WTC11 (cell line): Measurements from ENCODE around the gene HOXA10. TPM values are rescaled to one million over a fixed set of nuclear protein-coding genes. Genes with fewer than 3 reads are reported as not detected.

Experiments used
- ATAC-seq: fragments of 200-7000 bp; cut with Tn5 transposase; 2 replicates; pipeline ENCODE4 v1.10.0; 2021; ENCODE audit warnings: mild to moderate bottlenecking, moderate library complexity
- CTCF ChIA-PET: fragments of 300-600 bp; sonication (Branson Sonifier 250); formaldehyde crosslinking; loops from one replicate; lab custom pipeline; 2021; ENCODE audit warnings: antibody characterized with exemption; lab: Charles Lee
- POLR2A ChIA-PET: fragments of 350-600 bp; sonication (Branson Sonifier 250); formaldehyde crosslinking; loops from one replicate; lab custom pipeline; 2021; ENCODE audit warnings: antibody characterized with exemption; lab: Charles Lee
- DNase-seq: peaks from one replicate; pipeline ENCODE4 v3.0.0; 2021; ENCODE audit warnings: low spot score
- H3K27ac Mint-ChIP-seq: 2 replicates; pipeline ENCODE4 v1.8.0; 2021; ENCODE audit warnings: mixed read lengths
- H3K27me3 Mint-ChIP-seq: 2 replicates; pipeline ENCODE4 v1.8.0; 2021; ENCODE audit warnings: low read depth, mild to moderate bottlenecking, moderate library complexity, mixed read lengths
- H3K36me3 Mint-ChIP-seq: 2 replicates; pipeline ENCODE4 v1.8.0; 2021; ENCODE audit warnings: mixed read lengths
- H3K4me1 Mint-ChIP-seq: 2 replicates; pipeline ENCODE4 v1.8.0; 2022; ENCODE audit warnings: mixed read lengths
- H3K4me3 Mint-ChIP-seq: 2 replicates; pipeline ENCODE4 v1.8.0; 2021; ENCODE audit warnings: mild to moderate bottlenecking, moderate library complexity, mixed read lengths
- H3K9me3 Mint-ChIP-seq: 2 replicates; pipeline ENCODE4 v1.8.0; 2021; ENCODE audit warnings: mixed read lengths
- AFF4 ChIP-seq: sonication (generic); formaldehyde crosslinking; IDR thresholded peaks from 2 replicates; pipeline ENCODE4 v1.8.1; 2023; ENCODE audit warnings: mild to moderate bottlenecking, missing genetic modification reagents, borderline replicate concordance
- CBFB ChIP-seq: sonication (generic); formaldehyde crosslinking; IDR thresholded peaks from 2 replicates; pipeline ENCODE4 v1.8.1; 2022; ENCODE audit warnings: mild to moderate bottlenecking, low read depth, missing genetic modification reagents
- CDX4 ChIP-seq: fragments of 250-450 bp; sonication (Bioruptor Pico); IDR thresholded peaks from 2 replicates; pipeline ENCODE4 v1.9.0; 2021; ENCODE audit warnings: moderate library complexity, mild to moderate bottlenecking, inconsistent platforms, borderline replicate concordance
- CREB1 ChIP-seq: sonication (generic); formaldehyde crosslinking; IDR thresholded peaks from 2 replicates; pipeline ENCODE4 v1.8.0; 2023; ENCODE audit warnings: mild to moderate bottlenecking, missing genetic modification reagents
- CTCF ChIP-seq: fragments of 200-600 bp; IDR thresholded peaks from 2 replicates; pipeline ENCODE4 v1.8.0; 2022; ENCODE audit warnings: antibody characterized with exemption
- EMX1 ChIP-seq: fragments of 250-450 bp; sonication (Bioruptor Pico); IDR thresholded peaks from 2 replicates; pipeline ENCODE4 v1.8.0; 2021; ENCODE audit warnings: mild to moderate bottlenecking
- ESRRA ChIP-seq: sonication (generic); formaldehyde crosslinking; IDR thresholded peaks from 2 replicates; pipeline ENCODE4 v1.8.1; 2022; ENCODE audit warnings: mild to moderate bottlenecking, missing genetic modification reagents, borderline replicate concordance
- ETV6 ChIP-seq: sonication (generic); formaldehyde crosslinking; IDR thresholded peaks from 2 replicates; pipeline ENCODE4 v1.8.1; 2022; ENCODE audit warnings: mild to moderate bottlenecking, missing genetic modification reagents
- GRHL2 ChIP-seq: fragments of 250-450 bp; sonication (Bioruptor Pico); IDR thresholded peaks from 2 replicates; pipeline ENCODE4 v1.8.0; 2022; ENCODE audit warnings: mild to moderate bottlenecking, moderate library complexity; ENCODE audit not compliant: insufficient replicate concordance, severe bottlenecking
- IRF2 ChIP-seq: sonication (generic); formaldehyde crosslinking; IDR thresholded peaks from 2 replicates; pipeline ENCODE4 v1.8.0; 2022; ENCODE audit warnings: low read depth, missing genetic modification reagents, borderline replicate concordance
- NR1H2 ChIP-seq: sonication (generic); formaldehyde crosslinking; IDR thresholded peaks from 2 replicates; pipeline ENCODE4 v1.9.0; 2021; ENCODE audit warnings: mild to moderate bottlenecking, moderate library complexity, missing genetic modification reagents
- PRRX2 ChIP-seq: fragments of 250-450 bp; sonication (Bioruptor Pico); IDR thresholded peaks from 2 replicates; pipeline ENCODE4 v1.8.0; 2021; ENCODE audit warnings: mild to moderate bottlenecking
- SP1 ChIP-seq: sonication (generic); formaldehyde crosslinking; conservative IDR thresholded peaks from 2 replicates; pipeline ENCODE4 v1.8.1; 2022; ENCODE audit warnings: missing genetic modification reagents
- STAT6 ChIP-seq: sonication (generic); formaldehyde crosslinking; conservative IDR thresholded peaks from 2 replicates; pipeline ENCODE4 v1.8.1; 2023; ENCODE audit warnings: mild to moderate bottlenecking, low read depth, missing genetic modification reagents, moderate library complexity
- TEAD4 ChIP-seq: sonication (generic); formaldehyde crosslinking; IDR thresholded peaks from 2 replicates; pipeline ENCODE4 v1.8.0; 2022; ENCODE audit warnings: mild to moderate bottlenecking, missing genetic modification reagents
- USF2 ChIP-seq: sonication (generic); formaldehyde crosslinking; IDR thresholded peaks from 2 replicates; pipeline ENCODE4 v1.8.1; 2023; ENCODE audit warnings: mild to moderate bottlenecking, missing genetic modification reagents, moderate library complexity
- ZBTB21 ChIP-seq: sonication (generic); formaldehyde crosslinking; IDR thresholded peaks from 2 replicates; pipeline ENCODE4 v1.8.1; 2023; ENCODE audit warnings: mild to moderate bottlenecking, missing genetic modification reagents, borderline replicate concordance
- ZNF138 ChIP-seq: sonication (generic); formaldehyde crosslinking; conservative IDR thresholded peaks from 2 replicates; pipeline ENCODE4 v1.8.1; 2022; ENCODE audit warnings: mild to moderate bottlenecking, moderate library complexity, missing genetic modification reagents
- ZSCAN18 ChIP-seq: fragments of 250-450 bp; sonication (Bioruptor Pico); IDR thresholded peaks from 2 replicates; pipeline ENCODE4 v2.1.2; 2022; ENCODE audit warnings: mild to moderate bottlenecking, moderate library complexity
- total RNA-seq: library from RNA; stranded (reverse); gene quantifications from 3 replicates; pipeline ENCODE4 v1.2.3, GENCODE V29; 2021

HOXA10 gene
- total RNA-seq, 1 experiment from 2014 or later, result 0.07 TPM

GRCh38 chr7:27210441-27211083 is 36.4 kb upstream of the HOXA10 start:
- Mint-ChIP-seq H3K27me3 (peaks cover 100% of the 10 kb centered on the region), H3K4me3 (no peak overlapping the region; the same call in 1 of the 2 replicates), H3K27ac (no peak overlapping the region), H3K36me3 (no peaks in the 10 kb centered on the region), H3K9me3 (no peaks in the 10 kb centered on the region), H3K4me1 (peaks cover 31% of the 10 kb centered on the region)
- POLR2A ChIA-PET, result no interaction called here
- ATAC-seq (peak; percentile 71), DNase-seq (peak; percentile 82)
- CTCF ChIA-PET, result interaction anchor here (0.5 to 3.5 kb wide), 16 partner anchors 13 to 841 kb away, joined by 3 to 23 read pairs (median 6); no protein-coding TSS in a partner anchor
- TF ChIP-seq CTCF (peak; percentile 68), GRHL2 (CRISPR knock-in tag) (no peak), CREB1 (CRISPR knock-in tag) (no peak), NR1H2 (CRISPR knock-in tag) (no peak), SP1 (CRISPR knock-in tag) (0 out of 2 replicates have a peak, but pooled peaks have one; percentile 28), ZNF138 (no peak), EMX1 (CRISPR knock-in tag) (no peak), AFF4 (CRISPR knock-in tag) (no peak), STAT6 (no peak), IRF2 (no peak), PRRX2 (CRISPR knock-in tag) (no peak)

GRCh38 chr7:27209933-27210440 is 35.9 kb upstream of the HOXA10 start:
- ATAC-seq (no peak; the same call in 1 of the 2 replicates), DNase-seq (no peak)
- H3K4me3 Mint-ChIP-seq, result no peak overlapping the region
- ChIA-PET CTCF (interaction anchor here (1.0 to 3.5 kb wide), 13 partner anchors 11 to 564 kb away, joined by 3 to 23 read pairs (median 6); partner anchors contain the start of gene HOXA13), POLR2A (no interaction called here)
- H3K9me3 Mint-ChIP-seq, result no peaks in the 10 kb centered on the region
- no peaks in the 10 kb centered on the region for H3K36me3 Mint-ChIP-seq
- H3K27ac Mint-ChIP-seq, result no peak overlapping the region
- H3K4me1 Mint-ChIP-seq, result peaks cover 31% of the 10 kb centered on the region
- H3K27me3 Mint-ChIP-seq, result peaks cover 100% of the 10 kb centered on the region
- TF ChIP-seq ESRRA (CRISPR knock-in tag) (no peak), TEAD4 (CRISPR knock-in tag) (no peak), ZBTB21 (no peak), CBFB (CRISPR knock-in tag) (no peak), CDX4 (CRISPR knock-in tag) (no peak), USF2 (CRISPR knock-in tag) (no peak), ZSCAN18 (no peak), ETV6 (CRISPR knock-in tag) (no peak)
